Ishikawa (cell line): Measurements from ENCODE around the gene TTC34.

Experiments used
- CEBPB ChIP-seq: IDR thresholded peaks from 2 replicates; pipeline ENCODE4 v1.6.1; 2012
- CREB1 ChIP-seq: IDR thresholded peaks from 2 replicates; pipeline ENCODE4 v1.6.1; 2012; ENCODE audit warnings: low read depth
- EGR1 ChIP-seq: IDR thresholded peaks from 2 replicates; pipeline ENCODE4 v1.6.1; 2012
- EP300 ChIP-seq: IDR thresholded peaks from 2 replicates; pipeline ENCODE4 v1.6.1; 2012; ENCODE audit warnings: borderline replicate concordance
- FOXM1 ChIP-seq: IDR thresholded peaks from 2 replicates; pipeline ENCODE4 v1.6.1; 2012; ENCODE audit warnings: low read depth, borderline replicate concordance
- NFIC ChIP-seq: IDR thresholded peaks from 2 replicates; pipeline ENCODE4 v1.6.1; 2012
- RAD21 ChIP-seq: IDR thresholded peaks from 2 replicates; pipeline ENCODE4 v1.6.1; 2012; ENCODE audit warnings: low read depth
- TAF1 ChIP-seq: IDR thresholded peaks from 2 replicates; pipeline ENCODE4 v1.6.1; 2012; ENCODE audit warnings: low read depth, mild to moderate bottlenecking
- TCF12 ChIP-seq: IDR thresholded peaks from 2 replicates; pipeline ENCODE4 v1.6.1; 2012; ENCODE audit warnings: low read depth
- TEAD4 ChIP-seq: IDR thresholded peaks from 2 replicates; pipeline ENCODE4 v1.6.1; 2012
- YY1 ChIP-seq: IDR thresholded peaks from 2 replicates; pipeline ENCODE4 v1.6.1; 2012; ENCODE audit warnings: low read depth
- ZBTB7A ChIP-seq: IDR thresholded peaks from 2 replicates; pipeline ENCODE4 v1.6.1; 2012; ENCODE audit warnings: low read depth
- TF ChIP-seq, protein P1 (sequence below): IDR thresholded peaks from 2 replicates; pipeline ENCODE4 v1.6.1; 2012
- TF ChIP-seq, protein P2 (sequence below): IDR thresholded peaks from 2 replicates; pipeline ENCODE4 v1.6.1; 2012; ENCODE audit warnings: low read depth, mild to moderate bottlenecking
- TF ChIP-seq, protein P3 (sequence below): IDR thresholded peaks from 2 replicates; pipeline ENCODE4 v1.6.1; 2012

TTC34 gene

DNA sequence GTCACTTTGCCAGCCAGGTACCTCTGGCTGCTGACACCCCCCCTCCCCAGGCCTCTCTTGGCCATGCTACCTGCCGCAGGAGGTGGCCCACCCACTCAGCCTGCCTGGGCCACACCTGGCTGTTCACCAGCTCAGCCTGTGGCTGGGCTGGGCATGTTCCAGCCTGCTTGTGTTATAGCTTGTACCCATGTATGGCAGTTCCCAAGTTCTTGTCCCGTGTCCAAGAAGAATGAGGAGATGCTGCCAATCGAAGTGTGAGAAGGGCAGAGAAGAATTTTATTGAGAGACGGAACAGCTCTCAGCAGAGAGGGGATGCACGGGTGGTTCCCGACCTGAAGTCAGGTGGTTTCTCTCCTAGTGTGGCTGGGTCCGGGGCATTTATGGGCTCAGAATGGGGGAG is 164.8 kb downstream of the TTC34 start:
- TF ChIP-seq CREB1 (no peak), CEBPB (no peak), TEAD4 (no peak), FOXM1 (no peak), ZBTB7A (no peak), TAF1 (no peak), EGR1 (no peak), TCF12 (no peak), NFIC (no peak), EP300 (no peak), YY1 (no peak), RAD21 (no peak)
- TF ChIP-seq, protein P1, sequence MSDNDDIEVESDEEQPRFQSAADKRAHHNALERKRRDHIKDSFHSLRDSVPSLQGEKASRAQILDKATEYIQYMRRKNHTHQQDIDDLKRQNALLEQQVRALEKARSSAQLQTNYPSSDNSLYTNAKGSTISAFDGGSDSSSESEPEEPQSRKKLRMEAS: no peak
- TF ChIP-seq, protein P2, sequence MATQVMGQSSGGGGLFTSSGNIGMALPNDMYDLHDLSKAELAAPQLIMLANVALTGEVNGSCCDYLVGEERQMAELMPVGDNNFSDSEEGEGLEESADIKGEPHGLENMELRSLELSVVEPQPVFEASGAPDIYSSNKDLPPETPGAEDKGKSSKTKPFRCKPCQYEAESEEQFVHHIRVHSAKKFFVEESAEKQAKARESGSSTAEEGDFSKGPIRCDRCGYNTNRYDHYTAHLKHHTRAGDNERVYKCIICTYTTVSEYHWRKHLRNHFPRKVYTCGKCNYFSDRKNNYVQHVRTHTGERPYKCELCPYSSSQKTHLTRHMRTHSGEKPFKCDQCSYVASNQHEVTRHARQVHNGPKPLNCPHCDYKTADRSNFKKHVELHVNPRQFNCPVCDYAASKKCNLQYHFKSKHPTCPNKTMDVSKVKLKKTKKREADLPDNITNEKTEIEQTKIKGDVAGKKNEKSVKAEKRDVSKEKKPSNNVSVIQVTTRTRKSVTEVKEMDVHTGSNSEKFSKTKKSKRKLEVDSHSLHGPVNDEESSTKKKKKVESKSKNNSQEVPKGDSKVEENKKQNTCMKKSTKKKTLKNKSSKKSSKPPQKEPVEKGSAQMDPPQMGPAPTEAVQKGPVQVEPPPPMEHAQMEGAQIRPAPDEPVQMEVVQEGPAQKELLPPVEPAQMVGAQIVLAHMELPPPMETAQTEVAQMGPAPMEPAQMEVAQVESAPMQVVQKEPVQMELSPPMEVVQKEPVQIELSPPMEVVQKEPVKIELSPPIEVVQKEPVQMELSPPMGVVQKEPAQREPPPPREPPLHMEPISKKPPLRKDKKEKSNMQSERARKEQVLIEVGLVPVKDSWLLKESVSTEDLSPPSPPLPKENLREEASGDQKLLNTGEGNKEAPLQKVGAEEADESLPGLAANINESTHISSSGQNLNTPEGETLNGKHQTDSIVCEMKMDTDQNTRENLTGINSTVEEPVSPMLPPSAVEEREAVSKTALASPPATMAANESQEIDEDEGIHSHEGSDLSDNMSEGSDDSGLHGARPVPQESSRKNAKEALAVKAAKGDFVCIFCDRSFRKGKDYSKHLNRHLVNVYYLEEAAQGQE: no peak
- TF ChIP-seq, protein P3, sequence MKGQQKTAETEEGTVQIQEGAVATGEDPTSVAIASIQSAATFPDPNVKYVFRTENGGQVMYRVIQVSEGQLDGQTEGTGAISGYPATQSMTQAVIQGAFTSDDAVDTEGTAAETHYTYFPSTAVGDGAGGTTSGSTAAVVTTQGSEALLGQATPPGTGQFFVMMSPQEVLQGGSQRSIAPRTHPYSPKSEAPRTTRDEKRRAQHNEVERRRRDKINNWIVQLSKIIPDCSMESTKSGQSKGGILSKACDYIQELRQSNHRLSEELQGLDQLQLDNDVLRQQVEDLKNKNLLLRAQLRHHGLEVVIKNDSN: no peak

DNA sequence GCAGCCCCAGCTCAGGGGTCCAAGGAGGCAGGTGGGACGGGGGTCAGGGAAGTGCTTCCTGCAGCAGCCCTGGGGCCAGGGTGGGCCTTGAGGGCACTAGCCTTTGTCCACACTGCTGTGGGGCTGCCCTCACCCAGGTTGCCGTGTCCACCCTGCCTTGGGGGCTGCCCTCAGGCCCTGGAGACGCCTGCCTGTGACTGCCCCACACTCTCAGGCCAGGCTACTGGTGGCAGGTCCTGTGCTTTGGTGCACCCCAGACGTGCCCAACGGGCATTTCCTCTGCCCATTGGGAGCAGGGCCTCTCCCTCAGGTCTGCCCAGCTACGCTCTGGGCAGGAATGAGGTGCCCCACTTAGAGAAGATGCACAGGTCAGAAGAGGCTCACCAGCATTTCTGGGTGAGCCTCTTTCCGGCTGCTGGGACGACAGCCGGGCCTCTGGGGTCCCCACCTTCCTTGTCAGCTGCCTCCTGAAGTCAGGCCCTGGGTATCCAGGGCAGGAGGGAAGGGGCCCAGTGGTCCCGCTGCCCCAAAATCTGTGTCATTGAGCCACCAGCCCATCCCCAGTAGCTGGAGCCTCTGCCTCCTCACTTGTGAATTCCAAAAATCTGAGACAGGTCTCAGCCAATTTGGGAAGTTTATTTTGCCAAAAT is 166.0 kb downstream of the TTC34 start:
- no peak for TF ChIP-seq YY1
- TF ChIP-seq EGR1: no peak

DNA sequence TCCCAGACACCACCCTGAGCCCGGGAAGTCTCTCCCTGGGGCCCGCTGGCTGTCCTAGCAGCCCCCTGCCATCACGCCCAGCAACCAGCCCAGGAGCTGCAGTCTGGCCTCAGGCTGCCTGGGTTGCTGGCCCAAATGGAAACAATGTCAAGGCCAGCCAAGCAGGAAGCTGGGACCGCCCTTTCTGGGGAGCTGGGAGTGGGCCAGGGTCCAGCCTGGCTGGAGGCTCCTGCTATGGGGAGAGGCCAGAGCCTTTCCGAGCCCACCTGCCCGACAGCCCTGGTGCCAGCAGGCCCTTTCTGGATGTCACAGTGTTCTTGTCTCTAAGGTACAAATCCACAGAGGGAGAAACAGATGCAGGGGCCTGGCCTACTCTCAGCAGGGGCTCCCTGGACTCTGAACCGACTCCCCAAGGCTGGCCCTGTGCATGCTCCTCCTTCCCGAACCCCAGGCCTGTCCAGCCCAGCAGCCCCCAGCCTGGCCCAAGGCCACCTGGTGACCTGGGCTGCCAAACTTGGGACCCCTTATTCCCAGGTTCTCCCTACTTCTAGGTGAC is 167.5 kb downstream of the TTC34 start:
- TF ChIP-seq NFIC (no peak), CREB1 (no peak), TAF1 (no peak), CEBPB (no peak), YY1 (no peak), ZBTB7A (no peak), FOXM1 (no peak), TCF12 (no peak), RAD21 (no peak), EP300 (no peak), EGR1 (no peak), TEAD4 (no peak)
- TF ChIP-seq, protein P1: no peak
- TF ChIP-seq, protein P3: no peak
- TF ChIP-seq, protein P2: no peak

DNA sequence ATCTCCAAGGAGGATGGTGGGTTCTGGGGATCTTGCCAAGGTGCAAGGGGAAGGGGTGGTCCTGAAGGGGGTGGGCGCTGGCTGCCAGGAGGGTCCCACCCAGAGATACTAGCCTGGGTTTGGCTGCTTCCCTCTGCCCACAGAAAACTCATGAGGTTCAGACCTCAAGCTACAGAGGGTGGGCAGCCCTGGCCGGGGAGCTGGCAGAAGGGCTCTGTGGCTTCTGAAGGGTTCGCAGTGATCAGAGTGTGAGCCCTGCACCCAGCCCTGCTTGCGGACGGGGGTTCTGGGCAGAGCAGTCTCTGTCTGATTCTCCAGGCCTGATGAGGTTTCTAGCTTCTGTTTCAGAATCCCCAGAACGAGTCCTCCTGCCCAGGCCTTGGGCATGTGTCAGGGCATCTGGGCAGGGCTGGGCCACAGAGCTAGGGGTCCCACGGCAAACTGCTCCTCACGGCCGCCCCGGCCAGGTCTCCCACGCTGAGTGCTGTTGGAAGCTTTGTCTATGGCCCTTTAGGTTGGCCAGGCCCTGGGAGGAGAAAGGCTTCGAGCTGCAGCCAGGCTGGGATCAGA is 168.0 kb downstream of the TTC34 start:
- no peak for TF ChIP-seq TAF1

DNA sequence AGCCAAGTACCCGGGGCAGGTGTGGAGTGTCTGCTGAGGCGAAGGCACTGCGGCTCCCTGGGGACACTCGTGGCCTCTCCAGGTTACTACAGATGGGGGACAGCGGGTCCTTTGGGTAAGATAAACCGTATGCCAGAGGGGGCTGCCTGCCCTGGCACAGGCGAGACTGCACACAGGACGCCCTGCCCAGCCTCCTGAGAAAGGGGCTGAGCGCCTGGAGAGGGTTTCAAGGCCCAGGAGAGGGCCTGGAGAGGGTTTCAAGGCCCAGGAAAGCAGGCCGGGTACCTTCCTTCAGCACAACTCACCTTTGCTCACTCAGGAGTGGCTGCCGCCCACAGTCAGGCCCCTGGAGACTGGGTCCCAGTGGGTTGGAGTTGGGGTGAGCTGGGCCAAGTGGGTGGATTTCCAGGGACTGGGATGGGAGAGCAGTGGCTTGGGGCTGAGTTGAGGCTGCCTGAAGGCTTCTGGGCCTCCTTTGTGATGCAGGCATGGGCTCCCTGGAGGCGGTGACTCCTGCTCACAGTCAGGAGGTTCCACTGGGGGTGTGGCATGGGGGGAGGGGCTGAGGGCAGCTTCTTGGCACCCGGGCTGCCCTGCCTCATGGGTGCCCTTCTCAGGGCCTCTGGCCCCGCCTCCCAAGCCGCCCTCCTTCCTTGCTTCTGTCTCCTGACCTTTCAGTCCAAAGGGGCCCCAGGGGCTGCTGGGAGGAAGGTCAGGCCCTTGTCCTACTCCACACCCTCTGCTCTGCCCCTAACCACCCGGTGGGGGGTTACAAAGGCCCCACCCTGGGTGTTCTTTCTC is 168.7 kb downstream of the TTC34 start, which contains the start of gene MMEL1:
MMEL1 (minus strand) TSS at position 456 of the 801 bp plus-strand sequence. CDS start 3,532 bp downstream, outside the sequence.
- no peak for TF ChIP-seq CREB1
- no peak for TF ChIP-seq EP300
- TF ChIP-seq RAD21: no peak
- TF ChIP-seq TAF1: no peak
- TF ChIP-seq NFIC: no peak

DNA sequence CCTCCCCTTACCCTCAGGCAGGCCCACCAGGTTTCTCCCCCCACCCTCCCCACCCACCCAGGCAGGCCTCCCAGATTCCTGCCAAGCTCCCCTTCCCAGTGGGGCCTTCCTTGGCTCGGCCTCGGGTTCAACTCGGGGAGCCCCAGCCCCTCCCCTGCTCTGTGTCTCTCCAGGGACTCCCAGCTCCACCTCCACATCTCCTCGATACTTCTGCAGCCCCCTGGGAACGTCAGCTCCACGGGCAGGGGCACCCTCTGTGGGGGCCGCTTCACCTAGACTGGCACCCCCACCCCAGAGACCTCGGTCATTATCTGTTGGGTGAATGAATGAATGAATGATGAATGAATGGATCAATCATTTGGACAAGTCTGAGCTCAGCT is 169.5 kb downstream of the TTC34 start:
- TF ChIP-seq TAF1 (no peak), CREB1 (no peak), ZBTB7A (no peak), EGR1 (no peak), CEBPB (no peak), TCF12 (no peak), TEAD4 (no peak)
- TF ChIP-seq, protein P2: no peak
- TF ChIP-seq, protein P3: no peak
